H9 (cell line): ENCODE results near the gene VWA5B1. TPM values are rescaled to one million over a fixed set of nuclear protein-coding genes. Genes with fewer than 3 reads are reported as not detected.

Source experiments
- DNase-seq: peaks from one replicate; pipeline ENCODE4 v3.0.0-alpha.2; 2017
- H2AFZ ChIP-seq: one replicate; pipeline ENCODE4 v1.6.1; 2013; ENCODE audit warnings: mild to moderate bottlenecking, low read length, control low read depth, moderate library complexity
- H2AK5ac ChIP-seq: 2 replicates; pipeline ENCODE4 v1.6.1; 2013; ENCODE audit warnings: low read length, control low read depth, mixed read lengths; ENCODE audit not compliant: insufficient read length
- H2BK120ac ChIP-seq: one replicate; pipeline ENCODE4 v1.6.1; 2013; ENCODE audit warnings: low read depth, mild to moderate bottlenecking, low read length, control low read depth, inconsistent platforms; ENCODE audit not compliant: poor library complexity, severe bottlenecking
- H2BK12ac ChIP-seq: 2 replicates; pipeline ENCODE4 v1.6.1; 2013; ENCODE audit warnings: low read length, control low read depth, mixed read lengths, low read depth; ENCODE audit not compliant: insufficient read length
- H2BK15ac ChIP-seq: 2 replicates; pipeline ENCODE4 v1.6.1; 2013; ENCODE audit warnings: low read depth, low read length, control low read depth
- H2BK20ac ChIP-seq: one replicate; pipeline ENCODE4 v1.6.1; 2013; ENCODE audit warnings: low read depth, mild to moderate bottlenecking, low read length, control low read depth, inconsistent platforms; ENCODE audit not compliant: poor library complexity, severe bottlenecking
- H2BK5ac ChIP-seq: 2 replicates; pipeline ENCODE4 v1.6.1; 2013; ENCODE audit warnings: low read length, control low read depth, mixed read lengths; ENCODE audit not compliant: insufficient read length
- H3K14ac ChIP-seq: 2 replicates; pipeline ENCODE4 v1.6.1; 2013; ENCODE audit warnings: low read length, control low read depth; ENCODE audit not compliant: insufficient read depth
- H3K18ac ChIP-seq: 2 replicates; pipeline ENCODE4 v1.6.1; 2013; ENCODE audit warnings: low read depth, mild to moderate bottlenecking, mixed read lengths, low read length, control low read depth; ENCODE audit not compliant: insufficient read length
- H3K23ac ChIP-seq: 2 replicates; pipeline ENCODE4 v1.6.1; 2013; ENCODE audit warnings: low read length, control low read depth, mixed read lengths, low read depth; ENCODE audit not compliant: insufficient read length
- H3K23me2 ChIP-seq: 2 replicates; pipeline ENCODE4 v1.6.1; 2013; ENCODE audit warnings: low read depth, mild to moderate bottlenecking, mixed read lengths, low read length, control low read depth; ENCODE audit not compliant: insufficient read length, poor library complexity, severe bottlenecking
- H3K27ac ChIP-seq: 2 replicates; pipeline ENCODE4 v1.5.1; 2013; ENCODE audit warnings: low read length, control low read depth, mixed read lengths, low read depth; ENCODE audit not compliant: insufficient read length
- H3K27me3 ChIP-seq: 2 replicates; pipeline ENCODE4 v1.6.1; 2013; ENCODE audit warnings: low read length, control low read depth, inconsistent platforms; ENCODE audit not compliant: insufficient read depth
- H3K4ac ChIP-seq: 2 replicates; pipeline ENCODE4 v1.6.1; 2013; ENCODE audit warnings: low read depth, mild to moderate bottlenecking, control low read depth, inconsistent platforms, low read length, moderate library complexity
- H3K4me1 ChIP-seq: 2 replicates; pipeline ENCODE4 v1.6.1; 2013; ENCODE audit warnings: low read length, control low read depth, inconsistent platforms; ENCODE audit not compliant: insufficient read depth
- H3K4me2 ChIP-seq: 2 replicates; pipeline ENCODE4 v1.6.1; 2013; ENCODE audit warnings: low read length, control low read depth, mixed read lengths; ENCODE audit not compliant: insufficient read length, insufficient read depth
- H3K56ac ChIP-seq: 2 replicates; pipeline ENCODE4 v1.6.1; 2013; ENCODE audit warnings: low read depth, mild to moderate bottlenecking, mixed read lengths, low read length, control low read depth; ENCODE audit not compliant: insufficient read length
- H3K79me1 ChIP-seq: 2 replicates; pipeline ENCODE4 v1.6.1; 2013; ENCODE audit warnings: low read depth, mild to moderate bottlenecking, moderate library complexity, low read length, control low read depth, inconsistent platforms; ENCODE audit not compliant: insufficient read depth, poor library complexity, severe bottlenecking
- H3K79me2 ChIP-seq: 2 replicates; pipeline ENCODE4 v1.6.1; 2013; ENCODE audit warnings: low read length, control low read depth, inconsistent platforms; ENCODE audit not compliant: insufficient read depth
- H3K9ac ChIP-seq: 2 replicates; pipeline ENCODE4 v1.6.1; 2013; ENCODE audit warnings: low read length, control low read depth, mixed read lengths; ENCODE audit not compliant: insufficient read length; ENCODE audit errors: extremely low read depth
- H3K9me3 ChIP-seq: one replicate; pipeline ENCODE4 v1.6.1; 2013; ENCODE audit warnings: low read depth, low read length, inconsistent platforms; ENCODE audit not compliant: control insufficient read depth
- H3T11ph ChIP-seq: one replicate; pipeline ENCODE4 v1.6.1; 2013; ENCODE audit warnings: mild to moderate bottlenecking, low read length, control low read depth, inconsistent platforms
- H4K20me1 ChIP-seq: one replicate; pipeline ENCODE4 v1.6.1; 2013; ENCODE audit not compliant: control insufficient read depth, insufficient read length, insufficient read depth
- H4K5ac ChIP-seq: 2 replicates; pipeline ENCODE4 v1.6.1; 2013; ENCODE audit warnings: low read depth, mild to moderate bottlenecking, mixed read lengths, low read length, control low read depth; ENCODE audit not compliant: insufficient read length
- H4K8ac ChIP-seq: replicated peaks from 2 replicates; pipeline ENCODE4 v1.6.1; 2013; ENCODE audit warnings: low read length, control low read depth, mixed read lengths, low read depth; ENCODE audit not compliant: insufficient read length
- H4K91ac ChIP-seq: 2 replicates; pipeline ENCODE4 v1.6.1; 2013; ENCODE audit warnings: low read depth, mild to moderate bottlenecking, moderate library complexity, mixed read lengths, low read length, control low read depth; ENCODE audit not compliant: insufficient read length
- H3K27ac Mint-ChIP-seq, 3 experiments: 2 replicates in 2 of 3; 3 replicates in 1 of 3; pipeline ENCODE4 v1.8.0; 2020 to 2021; ENCODE audit warnings: mixed read lengths in 3 of 3, mild to moderate bottlenecking in 1 of 3, moderate library complexity in 1 of 3
- H3K27me3 Mint-ChIP-seq: 2 replicates; pipeline ENCODE4 v1.8.0; 2021; ENCODE audit warnings: low read depth, mild to moderate bottlenecking, moderate library complexity, mixed read lengths
- H3K36me3 Mint-ChIP-seq, 3 experiments: 2 replicates in 2 of 3; 3 replicates in 1 of 3; pipeline ENCODE4 v1.8.0; 2020 to 2021; ENCODE audit warnings: low read depth in 3 of 3, mixed read lengths in 3 of 3; ENCODE audit not compliant: insufficient read depth in 1 of 3
- H3K4me1 Mint-ChIP-seq, 2 experiments: 2 replicates each; pipeline ENCODE4 v1.8.0; 2020; ENCODE audit warnings: mixed read lengths in 2 of 2
- H3K4me3 Mint-ChIP-seq, 2 experiments: 2 replicates in 1 of 2; 3 replicates in 1 of 2; pipeline ENCODE4 v1.8.0; 2020 to 2021; ENCODE audit warnings: mild to moderate bottlenecking in 2 of 2, mixed read lengths in 2 of 2, moderate library complexity in 1 of 2
- H3K9me3 Mint-ChIP-seq, 2 experiments: 2 replicates in 1 of 2; 3 replicates in 1 of 2; pipeline ENCODE4 v1.8.0; 2020; ENCODE audit warnings: mild to moderate bottlenecking in 2 of 2, mixed read lengths in 2 of 2, moderate library complexity in 1 of 2
- CTCF ChIP-seq: fragments of 200-600 bp; sonication (generic); conservative IDR thresholded peaks from 3 replicates; pipeline ENCODE4 v1.8.0; 2021; ENCODE audit warnings: antibody characterized with exemption, mild to moderate bottlenecking
- WGBS: extraction: QIAGEN DNeasy Blood & Tissue Kit; methylation state at CpG from one replicate; pipeline ENCODE4 v1.1.7; 2013; ENCODE audit warnings: missing lambda C conversion rate, low lambda C conversion rate, mixed read lengths; ENCODE audit not compliant: insufficient read length; ENCODE audit errors: extremely low coverage; 5-methylcytosine and 5-hydroxymethylcytosine counted together
- total RNA-seq: library from RNA; stranded (reverse); gene quantifications from 2 replicates; pipeline ENCODE4 v1.2.1, GENCODE V29; 2021

VWA5B1 gene
- total RNA-seq, 1 experiment from 2014 or later: not detected

GRCh38 chr1:20356850-20357459 lies 66.3 kb downstream of the VWA5B1 start:
- no peak overlapping the region for H2BK12ac ChIP-seq
- H4K91ac ChIP-seq: no peak overlapping the region
- no peaks in the 10 kb centered on the region for H3K36me3 Mint-ChIP-seq
- no peak overlapping the region for H2BK5ac ChIP-seq
- no peak overlapping the region for H3K4ac ChIP-seq
- no peak overlapping the region for H3K18ac ChIP-seq
- H3K23ac ChIP-seq: no peak overlapping the region
- no peak overlapping the region for H3K56ac ChIP-seq
- WGBS: no CpG with 5 or more reads among the region's 8 CpGs
- DNase-seq: no peak
- H3K4me3 Mint-ChIP-seq: no peak overlapping the region
- no peaks in the 10 kb centered on the region for H4K20me1 ChIP-seq
- no peak overlapping the region for H2AFZ ChIP-seq
- no peaks in the 10 kb centered on the region for H3K4me1 ChIP-seq
- H3K27ac Mint-ChIP-seq: no peak overlapping the region
- no peak overlapping the region for H4K5ac ChIP-seq
- no peaks in the 10 kb centered on the region; a peak in 1 of 5 replicates for H3K9me3 Mint-ChIP-seq
- H3K23me2 ChIP-seq: no peaks in the 10 kb centered on the region
- peaks cover 3 to 11% of the 10 kb centered on the region in 2 experiments; a peak in 3 of 4 replicates for H3K4me1 Mint-ChIP-seq
- no peak overlapping the region for H2BK120ac ChIP-seq
- no peaks in the 10 kb centered on the region for H3K27me3 ChIP-seq
- H3T11ph ChIP-seq: no peak overlapping the region
- no peak overlapping the region for H2AK5ac ChIP-seq
- H3K27ac ChIP-seq: no peak overlapping the region
- peaks cover 49% of the 10 kb centered on the region for H3K27me3 Mint-ChIP-seq
- TF ChIP-seq CTCF: no peak
- H4K8ac ChIP-seq: no peak overlapping the region
- no peaks in the 10 kb centered on the region for H3K79me2 ChIP-seq
- H3K14ac ChIP-seq: no peak overlapping the region
- no peak overlapping the region for H2BK20ac ChIP-seq
- H3K79me1 ChIP-seq: no peaks in the 10 kb centered on the region
- no peak overlapping the region for H2BK15ac ChIP-seq
- no peak overlapping the region for H3K9ac ChIP-seq
- H3K9me3 ChIP-seq: no peaks in the 10 kb centered on the region
- no peak overlapping the region for H3K4me2 ChIP-seq
